Measurements from ENCODE around the gene CELSR1.

CELSR1 gene

GRCh38 chr22:46374663-46375474 lies 162.6 kb downstream of the CELSR1 start (continued):
- no peak for TF ChIP-seq POU6F1 (CRISPR knock-in tag; IDR thresholded peaks at IDR 0.05; ENCODE audit: borderline replicate concordance, low read depth)
- TF ChIP-seq CREB5 (CRISPR knock-in tag; IDR thresholded peaks at IDR 0.05; ENCODE audit: low read depth): no peak
- no peak for TF ChIP-seq ZC3H10 (CRISPR knock-in tag; IDR thresholded peaks at IDR 0.05)
- TF ChIP-seq PATZ1 (CRISPR knock-in tag; IDR thresholded peaks at IDR 0.05; ENCODE audit: borderline replicate concordance): no peak

- TF ChIP-seq GLIS3 (CRISPR knock-in tag; IDR thresholded peaks at IDR 0.05) (no peak), PPARA (CRISPR knock-in tag; IDR thresholded peaks at IDR 0.05; ENCODE audit: borderline replicate concordance) (no peak), POU6F1 (CRISPR knock-in tag; IDR thresholded peaks at IDR 0.05; ENCODE audit: borderline replicate concordance, low read depth) (no peak), ESRRG (CRISPR knock-in tag; IDR thresholded peaks at IDR 0.05) (no peak), SNAI2 (CRISPR knock-in tag; IDR thresholded peaks at IDR 0.05) (no peak), ZFP30 (CRISPR knock-in tag; IDR thresholded peaks at IDR 0.05) (no peak), PATZ1 (CRISPR knock-in tag; IDR thresholded peaks at IDR 0.05; ENCODE audit: borderline replicate concordance) (no peak), TCF4 (CRISPR knock-in tag; IDR thresholded peaks at IDR 0.05; ENCODE audit: borderline replicate concordance) (no peak)
- ATAC-seq: no peak
Observed at GRCh38 chr22:46373921-46374662, 163.3 kb downstream of the CELSR1 start.

GRCh38 chr22:46373159-46373558 lies 164.3 kb downstream of the CELSR1 start:
- ATAC-seq: no peak
- TF ChIP-seq ZNF70 (CRISPR knock-in tag; IDR thresholded peaks at IDR 0.05): no peak
- no peak for TF ChIP-seq CSDC2 (CRISPR knock-in tag; IDR thresholded peaks at IDR 0.05)
- TF ChIP-seq TSHZ2 (CRISPR knock-in tag; IDR thresholded peaks at IDR 0.05): no peak
- no peak for TF ChIP-seq PPARA (CRISPR knock-in tag; IDR thresholded peaks at IDR 0.05; ENCODE audit: borderline replicate concordance)
- TF ChIP-seq PATZ1 (CRISPR knock-in tag; IDR thresholded peaks at IDR 0.05; ENCODE audit: borderline replicate concordance): no peak
- no peak for TF ChIP-seq OSR1 (CRISPR knock-in tag; IDR thresholded peaks at IDR 0.05)
- TF ChIP-seq CSRNP3 (CRISPR knock-in tag; IDR thresholded peaks at IDR 0.05): no peak
- TF ChIP-seq ISL1 (CRISPR knock-in tag; IDR thresholded peaks at IDR 0.05): no peak
- no peak for TF ChIP-seq ZNF565 (CRISPR knock-in tag; conservative IDR thresholded peaks at IDR 0.05; ENCODE audit: low read depth)
- no peak for TF ChIP-seq POU6F1 (CRISPR knock-in tag; IDR thresholded peaks at IDR 0.05; ENCODE audit: borderline replicate concordance, low read depth)
- TF ChIP-seq ZFP30 (CRISPR knock-in tag; IDR thresholded peaks at IDR 0.05): no peak
- TF ChIP-seq ZFP3 (CRISPR knock-in tag; IDR thresholded peaks at IDR 0.05): no peak
- TF ChIP-seq SNAI2 (CRISPR knock-in tag; IDR thresholded peaks at IDR 0.05): no peak
